ENCODE results near the gene DDX18. TPM values are rescaled to one million over a fixed set of nuclear protein-coding genes. Genes with fewer than 3 reads are reported as not detected.

Gene DDX18
- total and polyA plus RNA-seq, 10 donors = 24.0 to 81.2 (median 54.0) TPM

DNA sequence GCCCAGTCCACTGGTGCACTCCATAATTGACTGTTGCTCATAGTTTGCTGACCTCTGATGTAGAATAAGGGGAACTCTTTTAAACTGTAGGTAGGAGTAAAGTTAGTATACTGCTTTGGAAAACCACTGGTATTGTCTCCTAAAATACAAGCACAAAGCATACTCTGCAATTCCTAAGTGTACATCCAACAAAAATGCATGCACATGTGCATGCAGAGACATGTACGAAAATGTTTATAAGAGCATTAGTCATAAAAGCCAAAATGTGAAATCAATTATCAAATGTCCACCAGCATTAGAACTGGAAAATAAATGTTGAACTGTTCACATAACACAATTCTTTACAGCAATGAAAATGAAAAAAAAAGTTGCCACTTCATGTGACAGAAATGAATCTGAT lies 39.8 kb upstream of the DDX18 start:
- intact Hi-C loops (cut with DNase I; ENCODE audit: low total_unique reads) = no loop called here
- 74 to 94% (median 88%) methylated on average over 1 of the region's 1 CpG for WGBS, 5 donors
- TF ChIP-seq POLR2AphosphoS5 (IDR thresholded peaks at IDR 0.05) (no peak), POLR2A (IDR thresholded peaks at IDR 0.05) (no peak)
- TF ChIP-seq, protein P1, sequence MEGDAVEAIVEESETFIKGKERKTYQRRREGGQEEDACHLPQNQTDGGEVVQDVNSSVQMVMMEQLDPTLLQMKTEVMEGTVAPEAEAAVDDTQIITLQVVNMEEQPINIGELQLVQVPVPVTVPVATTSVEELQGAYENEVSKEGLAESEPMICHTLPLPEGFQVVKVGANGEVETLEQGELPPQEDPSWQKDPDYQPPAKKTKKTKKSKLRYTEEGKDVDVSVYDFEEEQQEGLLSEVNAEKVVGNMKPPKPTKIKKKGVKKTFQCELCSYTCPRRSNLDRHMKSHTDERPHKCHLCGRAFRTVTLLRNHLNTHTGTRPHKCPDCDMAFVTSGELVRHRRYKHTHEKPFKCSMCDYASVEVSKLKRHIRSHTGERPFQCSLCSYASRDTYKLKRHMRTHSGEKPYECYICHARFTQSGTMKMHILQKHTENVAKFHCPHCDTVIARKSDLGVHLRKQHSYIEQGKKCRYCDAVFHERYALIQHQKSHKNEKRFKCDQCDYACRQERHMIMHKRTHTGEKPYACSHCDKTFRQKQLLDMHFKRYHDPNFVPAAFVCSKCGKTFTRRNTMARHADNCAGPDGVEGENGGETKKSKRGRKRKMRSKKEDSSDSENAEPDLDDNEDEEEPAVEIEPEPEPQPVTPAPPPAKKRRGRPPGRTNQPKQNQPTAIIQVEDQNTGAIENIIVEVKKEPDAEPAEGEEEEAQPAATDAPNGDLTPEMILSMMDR (IDR thresholded peaks at IDR 0.05 in 8 of 11, conservative IDR thresholded peaks at IDR 0.05 in 3 of 11) = no peak
- Histone ChIP-seq H3K4me3 (no peak overlapping the region), H3K9me3 (no peaks in the 10 kb centered on the region), H3K36me3 (no peaks in the 10 kb centered on the region), H3K4me1 (no peaks in the 10 kb centered on the region), H3K27me3 (replicated peaks in 1 of 7) (peaks cover 0 to 17% (median 0%) of the 10 kb centered on the region in 7 donors), H3K27ac (no peak overlapping the region)
- no peak for DNase-seq

DNA sequence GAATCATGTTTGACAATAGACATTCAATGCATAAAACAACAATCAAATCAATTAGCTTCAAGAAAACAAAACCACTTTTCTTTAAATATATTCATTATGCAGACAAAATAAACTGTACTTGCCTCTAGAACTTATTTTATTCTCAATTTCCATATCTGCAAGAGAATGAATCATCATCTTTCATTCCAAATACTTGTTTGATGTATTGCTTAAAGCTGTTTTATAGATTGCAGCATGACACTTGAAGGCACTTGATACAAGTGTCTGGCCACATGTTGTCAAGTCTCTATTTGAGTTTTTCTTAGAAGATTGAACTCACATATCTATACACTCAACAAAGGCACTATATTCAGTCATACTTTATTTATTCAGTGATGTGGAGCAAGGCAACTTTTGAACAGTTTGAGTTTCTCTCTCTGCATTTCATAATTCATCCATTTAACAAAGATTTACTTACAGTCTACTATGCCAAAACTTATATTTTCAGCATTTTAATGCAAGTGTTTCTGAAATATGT lies 38.7 kb upstream of the DDX18 start:
- Histone ChIP-seq H3K27ac (no peak overlapping the region), H3K27me3 (replicated peaks in 1 of 7) (peaks cover 0 to 12% (median 0%) of the 10 kb centered on the region in 7 donors), H3K4me3 (no peak overlapping the region), H3K9me3 (no peaks in the 10 kb centered on the region), H3K36me3 (no peaks in the 10 kb centered on the region), H3K4me1 (no peaks in the 10 kb centered on the region)
- no peak for DNase-seq
- intact Hi-C loops (cut with DNase I; ENCODE audit: low total_unique reads) = no loop called here
- TF ChIP-seq POLR2AphosphoS5 (IDR thresholded peaks at IDR 0.05) = no peak
- TF ChIP-seq, protein P1 (IDR thresholded peaks at IDR 0.05 in 8 of 11, conservative IDR thresholded peaks at IDR 0.05 in 3 of 11) = no peak
- TF ChIP-seq POLR2A (IDR thresholded peaks at IDR 0.05) = no peak

DNA sequence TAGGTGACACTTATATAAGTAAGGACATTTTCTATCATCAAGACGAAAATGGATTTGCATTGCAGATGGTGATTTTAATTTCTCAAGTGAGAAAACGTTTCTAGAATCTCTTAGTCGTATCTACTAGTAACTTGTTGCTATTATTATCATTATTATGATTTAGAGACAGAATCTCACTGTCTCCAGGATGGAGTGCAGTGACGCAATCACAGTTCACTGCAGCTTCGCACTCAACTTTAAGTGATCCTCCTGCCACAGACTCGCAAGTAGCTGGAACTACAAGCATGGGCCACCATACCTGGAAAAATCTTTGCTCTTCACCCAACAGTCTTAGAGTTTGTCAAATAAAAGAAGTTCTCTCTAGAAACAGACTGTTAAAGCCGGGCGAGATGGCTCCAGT lies 37.6 kb upstream of the DDX18 start:
- H3K9me3 ChIP-seq = no peaks in the 10 kb centered on the region
- H3K4me3 ChIP-seq = no peak overlapping the region
- TF ChIP-seq, protein P1 (IDR thresholded peaks at IDR 0.05 in 8 of 11, conservative IDR thresholded peaks at IDR 0.05 in 3 of 11) = no peak
- no peak for TF ChIP-seq POLR2AphosphoS5 (IDR thresholded peaks at IDR 0.05)
- no peak for DNase-seq
- no peaks in the 10 kb centered on the region for H3K4me1 ChIP-seq
- H3K36me3 ChIP-seq = no peaks in the 10 kb centered on the region
- no peak overlapping the region for H3K27ac ChIP-seq
- H3K27me3 ChIP-seq (replicated peaks in 1 of 7) = peaks cover 0 to 4% (median 0%) of the 10 kb centered on the region in 7 donors
- WGBS, 5 donors = 76 to 87% (median 82%) methylated on average over 8 of the region's 8 CpGs
- intact Hi-C loops (cut with DNase I; ENCODE audit: low total_unique reads) = no loop called here

DNA sequence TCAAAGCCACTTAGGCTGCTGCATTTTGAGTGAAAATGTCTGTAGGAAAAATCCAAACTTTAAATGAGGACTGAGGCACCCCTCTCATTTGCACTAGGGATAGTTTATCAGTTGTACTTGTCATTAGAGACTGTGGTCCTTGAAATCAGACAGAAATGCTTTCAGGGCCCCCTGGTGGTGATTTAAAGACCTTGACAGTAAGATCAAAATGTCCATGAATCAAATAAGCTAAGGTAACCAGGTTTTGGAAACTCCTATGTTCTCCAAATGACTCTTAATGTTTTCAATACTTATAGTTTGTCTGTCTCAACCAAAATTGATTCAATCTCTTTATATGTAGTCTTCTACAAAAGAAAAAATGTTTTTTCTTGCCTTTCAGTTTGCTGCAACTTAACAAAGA lies 28.8 kb upstream of the DDX18 start:
- DNase-seq = no peak
- Histone ChIP-seq H3K4me1 (no peaks in the 10 kb centered on the region), H3K36me3 (no peaks in the 10 kb centered on the region), H3K27ac (no peak overlapping the region), H3K27me3 (replicated peaks in 1 of 7) (peaks cover 0 to 5% (median 0%) of the 10 kb centered on the region in 7 donors), H3K9me3 (peaks cover 0 to 11% (median 0%) of the 10 kb centered on the region in 8 donors), H3K4me3 (no peak overlapping the region)
- intact Hi-C loops (cut with DNase I; ENCODE audit: low total_unique reads) = no loop called here
- no peak for TF ChIP-seq POLR2A (IDR thresholded peaks at IDR 0.05)
- TF ChIP-seq, protein P1 (IDR thresholded peaks at IDR 0.05 in 8 of 11, conservative IDR thresholded peaks at IDR 0.05 in 3 of 11) = peak in 9 of 11 experiments; percentile 28 to 70 (median 60)
- TF ChIP-seq POLR2AphosphoS5 (IDR thresholded peaks at IDR 0.05) = no peak
